ENCODE results near the gene SLC28A2. TPM values are rescaled to one million over a fixed set of nuclear protein-coding genes. Genes with fewer than 3 reads are reported as not detected.
"Not testable (repeated sequence)": the region's sequence is repeated elsewhere in the genome, so short reads cannot be mapped to it uniquely, and the experiment has no call there.

Gene SLC28A2
- total RNA-seq, 1 donor from 2014 or later, result not detected

- no peaks in the 10 kb centered on the region for H3K9me3 Mint-ChIP-seq
- no peaks in the 10 kb centered on the region for H3K36me3 Mint-ChIP-seq (ENCODE audit: low read depth)
- peaks cover 9% of the 10 kb centered on the region for H3K4me1 Mint-ChIP-seq (ENCODE audit: low read depth)
- DNase-seq (ENCODE audit: low spot score), result no peak
- H3K27me3 Mint-ChIP-seq (ENCODE audit: low read depth), result peaks cover 3% of the 10 kb centered on the region
- intact Hi-C loops (cut with micrococcal nuclease), result no loop called here
- no peak overlapping the region for H3K27ac Mint-ChIP-seq
- H3K4me3 Mint-ChIP-seq (ENCODE audit: low read depth), result no peak overlapping the region
These were observed 24.8 kb downstream of the SLC28A2 start for GRCh38 chr15:45276831-45277230.

- Mint-ChIP-seq H3K27ac (peak overlapping the region; percentile 81), H3K4me3 (ENCODE audit: low read depth) (peak overlapping the region; percentile 91), H3K27me3 (ENCODE audit: low read depth) (peaks cover 7% of the 10 kb centered on the region), H3K36me3 (ENCODE audit: low read depth) (no peaks in the 10 kb centered on the region), H3K9me3 (no peaks in the 10 kb centered on the region), H3K4me1 (ENCODE audit: low read depth) (peaks cover 9% of the 10 kb centered on the region)
- intact Hi-C loops (cut with micrococcal nuclease), result loop anchor here (2.0 kb wide), 1 partner anchor 74 kb away; no protein-coding TSS in a partner anchor
- DNase-seq (ENCODE audit: low spot score), result peak; percentile 95
These were observed 27.1 kb downstream of the SLC28A2 start for GRCh38 chr15:45279024-45279698.

- intact Hi-C loops (cut with micrococcal nuclease), result no loop called here
- Mint-ChIP-seq H3K27me3 (ENCODE audit: low read depth) (peaks cover 23% of the 10 kb centered on the region), H3K9me3 (no peaks in the 10 kb centered on the region), H3K36me3 (ENCODE audit: low read depth) (no peaks in the 10 kb centered on the region), H3K4me1 (ENCODE audit: low read depth) (no peaks in the 10 kb centered on the region), H3K27ac (no peak overlapping the region), H3K4me3 (ENCODE audit: low read depth) (no peak overlapping the region)
- DNase-seq (ENCODE audit: low spot score), result no peak
These were observed 33.4 kb downstream of the SLC28A2 start for GRCh38 chr15:45285413-45285812.

- no peaks in the 10 kb centered on the region for H3K36me3 Mint-ChIP-seq (ENCODE audit: low read depth)
- peaks cover 21% of the 10 kb centered on the region for H3K27me3 Mint-ChIP-seq (ENCODE audit: low read depth)
- H3K9me3 Mint-ChIP-seq, result no peaks in the 10 kb centered on the region
- intact Hi-C loops (cut with micrococcal nuclease), result no loop called here
- no peak for DNase-seq (ENCODE audit: low spot score)
- no peaks in the 10 kb centered on the region for H3K4me1 Mint-ChIP-seq (ENCODE audit: low read depth)
- no peak overlapping the region for H3K4me3 Mint-ChIP-seq (ENCODE audit: low read depth)
- no peak overlapping the region for H3K27ac Mint-ChIP-seq
These were observed 35.4 kb downstream of the SLC28A2 start for GRCh38 chr15:45287390-45287956.

GRCh38 chr15:45288947-45289346 is 36.9 kb downstream of the SLC28A2 start:
- Mint-ChIP-seq H3K4me1 (ENCODE audit: low read depth) (no peaks in the 10 kb centered on the region), H3K27ac (no peak overlapping the region), H3K4me3 (ENCODE audit: low read depth) (no peak overlapping the region), H3K27me3 (ENCODE audit: low read depth) (peaks cover 18% of the 10 kb centered on the region), H3K9me3 (no peaks in the 10 kb centered on the region), H3K36me3 (ENCODE audit: low read depth) (no peaks in the 10 kb centered on the region)
- intact Hi-C loops (cut with micrococcal nuclease), result no loop called here
- no peak for DNase-seq (ENCODE audit: low spot score)

- Mint-ChIP-seq H3K27me3 (ENCODE audit: low read depth) (peaks cover 7% of the 10 kb centered on the region), H3K4me1 (ENCODE audit: low read depth) (no peaks in the 10 kb centered on the region), H3K27ac (no peak overlapping the region), H3K4me3 (ENCODE audit: low read depth) (no peak overlapping the region), H3K36me3 (ENCODE audit: low read depth) (no peaks in the 10 kb centered on the region), H3K9me3 (peaks cover 6% of the 10 kb centered on the region)
- no peak for DNase-seq (ENCODE audit: low spot score)
- intact Hi-C loops (cut with micrococcal nuclease), result no loop called here
These were observed 40.0 kb downstream of the SLC28A2 start for GRCh38 chr15:45291822-45292582.

- H3K4me1 Mint-ChIP-seq (ENCODE audit: low read depth); intact Hi-C loops (cut with micrococcal nuclease); H3K36me3 Mint-ChIP-seq (ENCODE audit: low read depth); DNase-seq (ENCODE audit: low spot score); H3K27ac Mint-ChIP-seq; H3K27me3 Mint-ChIP-seq (ENCODE audit: low read depth); H3K4me3 Mint-ChIP-seq (ENCODE audit: low read depth): not testable (repeated sequence)
- H3K9me3 Mint-ChIP-seq, result peaks cover 13% of the 10 kb centered on the region
These were observed 41.3 kb downstream of the SLC28A2 start for GRCh38 chr15:45293326-45293725.

GRCh38 chr15:45298964-45299378 is 46.9 kb downstream of the SLC28A2 start:
- peaks cover 13% of the 10 kb centered on the region for H3K9me3 Mint-ChIP-seq
- H3K4me1 Mint-ChIP-seq (ENCODE audit: low read depth); H3K27ac Mint-ChIP-seq; H3K36me3 Mint-ChIP-seq (ENCODE audit: low read depth); intact Hi-C loops (cut with micrococcal nuclease); H3K27me3 Mint-ChIP-seq (ENCODE audit: low read depth); H3K4me3 Mint-ChIP-seq (ENCODE audit: low read depth); DNase-seq (ENCODE audit: low spot score): not testable (repeated sequence)

GRCh38 chr15:45304711-45305110 is 52.7 kb downstream of the SLC28A2 start:
- H3K27me3 Mint-ChIP-seq (ENCODE audit: low read depth), result peaks cover 22% of the 10 kb centered on the region
- DNase-seq (ENCODE audit: low spot score), result no peak
- intact Hi-C loops (cut with micrococcal nuclease), result loop anchor here (5.0 kb wide), 1 partner anchor 98 kb away; a partner anchor contains a TSS
- H3K4me3 Mint-ChIP-seq (ENCODE audit: low read depth), result no peak overlapping the region
- H3K9me3 Mint-ChIP-seq, result no peaks in the 10 kb centered on the region
- H3K36me3 Mint-ChIP-seq (ENCODE audit: low read depth), result no peaks in the 10 kb centered on the region
- peaks cover 7% of the 10 kb centered on the region for H3K4me1 Mint-ChIP-seq (ENCODE audit: low read depth)
- no peak overlapping the region for H3K27ac Mint-ChIP-seq

- Mint-ChIP-seq H3K4me1 (ENCODE audit: low read depth) (peaks cover 7% of the 10 kb centered on the region), H3K36me3 (ENCODE audit: low read depth) (no peaks in the 10 kb centered on the region), H3K27ac (no peak overlapping the region), H3K4me3 (ENCODE audit: low read depth) (no peak overlapping the region), H3K27me3 (ENCODE audit: low read depth) (peaks cover 24% of the 10 kb centered on the region), H3K9me3 (no peaks in the 10 kb centered on the region)
- intact Hi-C loops (cut with micrococcal nuclease), result loop anchor here (5.0 kb wide), 1 partner anchor 96 kb away; a partner anchor contains a TSS
- no peak for DNase-seq (ENCODE audit: low spot score)
These were observed 54.1 kb downstream of the SLC28A2 start for GRCh38 chr15:45306105-45306504.

GRCh38 chr15:45307230-45307924 is 55.3 kb downstream of the SLC28A2 start:
- peaks cover 7% of the 10 kb centered on the region for H3K4me1 Mint-ChIP-seq (ENCODE audit: low read depth)
- peaks cover 22% of the 10 kb centered on the region for H3K27me3 Mint-ChIP-seq (ENCODE audit: low read depth)
- H3K4me3 Mint-ChIP-seq (ENCODE audit: low read depth), result peak overlapping the region; percentile 45
- H3K36me3 Mint-ChIP-seq (ENCODE audit: low read depth), result no peaks in the 10 kb centered on the region
- no peaks in the 10 kb centered on the region for H3K9me3 Mint-ChIP-seq
- no peak overlapping the region for H3K27ac Mint-ChIP-seq
- intact Hi-C loops (cut with micrococcal nuclease), result loop anchor here (5.0 kb wide), 1 partner anchor 95 kb away; a partner anchor contains a TSS
- DNase-seq (ENCODE audit: low spot score), result no peak

- DNase-seq (ENCODE audit: low spot score); H3K9me3 Mint-ChIP-seq; H3K27me3 Mint-ChIP-seq (ENCODE audit: low read depth); H3K36me3 Mint-ChIP-seq (ENCODE audit: low read depth); H3K4me3 Mint-ChIP-seq (ENCODE audit: low read depth); intact Hi-C loops (cut with micrococcal nuclease); H3K4me1 Mint-ChIP-seq (ENCODE audit: low read depth); H3K27ac Mint-ChIP-seq: not testable (repeated sequence)
These were observed 62.1 kb downstream of the SLC28A2 start for GRCh38 chr15:45314117-45314516.
